NCI-H2227 treated with DMSO at 0.1 percent for 48 hours (cell line): Measurements from ENCODE around the gene RXRA.

Experiments
- DNase-seq: peaks from one replicate; lab custom pipeline; 2025; lab: John Stamatoyannopoulos, UW

RXRA gene

GRCh38 chr9:134475011-134475790 is 148.9 kb downstream of the RXRA start:
- DNase-seq, result no peak

- no peak for DNase-seq
Observed at GRCh38 chr9:134476272-134476941, 150.2 kb downstream of the RXRA start.

GRCh38 chr9:134476942-134477335 is 150.7 kb downstream of the RXRA start:
- no peak for DNase-seq

- no peak for DNase-seq
Observed at GRCh38 chr9:134477342-134477925, 151.2 kb downstream of the RXRA start.

GRCh38 chr9:134477927-134478326 is 151.7 kb downstream of the RXRA start:
- DNase-seq, result no peak

GRCh38 chr9:134481762-134482161 is 155.5 kb downstream of the RXRA start:
- DNase-seq, result no peak

GRCh38 chr9:134482226-134482625 is 156.0 kb downstream of the RXRA start:
- DNase-seq, result no peak

- no peak for DNase-seq
Observed at GRCh38 chr9:134483361-134484184, 157.3 kb downstream of the RXRA start.

- DNase-seq, result no peak
Observed at GRCh38 chr9:134484479-134484878, 158.2 kb downstream of the RXRA start.

- no peak for DNase-seq
Observed at GRCh38 chr9:134485653-134486052, 159.4 kb downstream of the RXRA start.

GRCh38 chr9:134486143-134486591 is 159.9 kb downstream of the RXRA start:
- DNase-seq, result no peak

- no peak for DNase-seq
Observed at GRCh38 chr9:134486596-134486995, 160.3 kb downstream of the RXRA start.
